HUES64 (cell line): ENCODE results near the gene SETBP1.

Experiments used
- H3K27ac ChIP-seq: 2 replicates; pipeline ENCODE4 v1.7.0; 2013; ENCODE audit warnings: low read depth, low read length, inconsistent platforms
- H3K27me3 ChIP-seq: 2 replicates; pipeline ENCODE4 v1.6.1; 2013; ENCODE audit warnings: mild to moderate bottlenecking, low read length; ENCODE audit not compliant: insufficient read depth
- H3K36me3 ChIP-seq: 2 replicates; pipeline ENCODE4 v1.6.1; 2013; ENCODE audit warnings: mild to moderate bottlenecking, low read length; ENCODE audit not compliant: insufficient read depth
- H3K4me1 ChIP-seq: 2 replicates; pipeline ENCODE4 v1.6.1; 2013; ENCODE audit warnings: mild to moderate bottlenecking, low read length, moderate library complexity; ENCODE audit not compliant: insufficient read depth
- H3K4me3 ChIP-seq: 2 replicates; pipeline ENCODE4 v1.5.1; 2013; ENCODE audit warnings: mild to moderate bottlenecking, low read length, moderate library complexity
- H3K9ac ChIP-seq: 2 replicates; pipeline ENCODE4 v1.6.1; 2013; ENCODE audit warnings: mild to moderate bottlenecking, low read depth, low read length
- H3K9me3 ChIP-seq: 2 replicates; pipeline ENCODE4 v1.6.1; 2013; ENCODE audit warnings: low read depth, low read length; ENCODE audit not compliant: insufficient read depth
- WGBS: fragments of 150-250, 120-280 bp; methylation state at CpG from one replicate; pipeline ENCODE4 v1.1.7; 2013; ENCODE audit warnings: missing lambda C conversion rate; 5-methylcytosine and 5-hydroxymethylcytosine counted together

SETBP1 gene

DNA sequence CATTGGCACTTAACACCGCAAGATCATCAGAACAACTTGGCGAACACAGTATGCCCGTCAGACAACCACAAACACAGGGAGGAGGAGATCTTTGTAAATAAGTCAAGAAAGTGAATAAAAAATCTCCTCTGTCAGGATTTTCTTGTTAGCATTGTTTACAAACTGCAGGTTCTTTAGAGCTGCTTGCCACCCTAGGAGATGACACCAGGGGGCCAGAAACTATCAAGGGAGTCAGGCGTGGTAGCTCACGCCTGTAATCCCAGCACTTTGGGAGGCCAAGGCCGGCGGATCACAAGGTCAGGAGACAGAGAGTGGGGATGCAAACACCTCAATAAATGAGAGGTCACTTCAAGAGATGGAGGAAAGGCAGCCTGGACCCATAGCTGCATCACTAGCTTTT is 428.1 kb downstream of the SETBP1 start:
- no peaks in the 10 kb centered on the region for H3K4me1 ChIP-seq
- H3K36me3 ChIP-seq: no peaks in the 10 kb centered on the region
- H3K9me3 ChIP-seq: no peaks in the 10 kb centered on the region
- H3K27me3 ChIP-seq: no peaks in the 10 kb centered on the region
- H3K9ac ChIP-seq: no peak overlapping the region
- no peak overlapping the region for H3K27ac ChIP-seq
- WGBS: 84% methylated on average over 7 of the region's 7 CpGs
- H3K4me3 ChIP-seq: no peak overlapping the region

GRCh38 chr18:45109271-45109670 is 428.6 kb downstream of the SETBP1 start:
- H3K27me3 ChIP-seq: no peaks in the 10 kb centered on the region
- no peaks in the 10 kb centered on the region for H3K36me3 ChIP-seq
- H3K27ac ChIP-seq: no peak overlapping the region
- H3K4me3 ChIP-seq: no peak overlapping the region
- H3K9me3 ChIP-seq: no peaks in the 10 kb centered on the region
- H3K4me1 ChIP-seq: no peaks in the 10 kb centered on the region
- 88% methylated on average over 1 of the region's 2 CpGs for WGBS
- no peak overlapping the region for H3K9ac ChIP-seq

DNA sequence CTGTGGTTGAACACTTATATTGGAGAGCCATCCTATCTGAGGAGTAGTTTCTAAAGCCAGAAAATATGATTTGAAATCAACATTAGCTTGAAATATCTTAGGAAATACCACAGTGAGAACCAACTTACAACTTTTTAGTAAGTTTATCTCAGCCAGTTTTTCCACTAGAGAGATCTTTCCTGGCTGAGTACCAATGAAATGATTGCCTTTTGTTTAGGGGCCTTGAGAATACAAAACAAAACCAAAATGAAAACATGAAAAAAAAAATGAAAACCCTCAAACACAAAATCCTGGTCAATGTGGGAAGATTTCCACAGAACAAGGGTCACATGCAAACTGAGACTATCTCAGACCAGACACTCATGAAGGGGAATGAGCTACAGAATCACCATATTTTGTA is 429.0 kb downstream of the SETBP1 start:
- no peak overlapping the region for H3K4me3 ChIP-seq
- H3K36me3 ChIP-seq: no peaks in the 10 kb centered on the region
- no peak overlapping the region for H3K9ac ChIP-seq
- no peak overlapping the region for H3K27ac ChIP-seq
- H3K4me1 ChIP-seq: no peaks in the 10 kb centered on the region
- H3K27me3 ChIP-seq: no peaks in the 10 kb centered on the region
- no peaks in the 10 kb centered on the region for H3K9me3 ChIP-seq

DNA sequence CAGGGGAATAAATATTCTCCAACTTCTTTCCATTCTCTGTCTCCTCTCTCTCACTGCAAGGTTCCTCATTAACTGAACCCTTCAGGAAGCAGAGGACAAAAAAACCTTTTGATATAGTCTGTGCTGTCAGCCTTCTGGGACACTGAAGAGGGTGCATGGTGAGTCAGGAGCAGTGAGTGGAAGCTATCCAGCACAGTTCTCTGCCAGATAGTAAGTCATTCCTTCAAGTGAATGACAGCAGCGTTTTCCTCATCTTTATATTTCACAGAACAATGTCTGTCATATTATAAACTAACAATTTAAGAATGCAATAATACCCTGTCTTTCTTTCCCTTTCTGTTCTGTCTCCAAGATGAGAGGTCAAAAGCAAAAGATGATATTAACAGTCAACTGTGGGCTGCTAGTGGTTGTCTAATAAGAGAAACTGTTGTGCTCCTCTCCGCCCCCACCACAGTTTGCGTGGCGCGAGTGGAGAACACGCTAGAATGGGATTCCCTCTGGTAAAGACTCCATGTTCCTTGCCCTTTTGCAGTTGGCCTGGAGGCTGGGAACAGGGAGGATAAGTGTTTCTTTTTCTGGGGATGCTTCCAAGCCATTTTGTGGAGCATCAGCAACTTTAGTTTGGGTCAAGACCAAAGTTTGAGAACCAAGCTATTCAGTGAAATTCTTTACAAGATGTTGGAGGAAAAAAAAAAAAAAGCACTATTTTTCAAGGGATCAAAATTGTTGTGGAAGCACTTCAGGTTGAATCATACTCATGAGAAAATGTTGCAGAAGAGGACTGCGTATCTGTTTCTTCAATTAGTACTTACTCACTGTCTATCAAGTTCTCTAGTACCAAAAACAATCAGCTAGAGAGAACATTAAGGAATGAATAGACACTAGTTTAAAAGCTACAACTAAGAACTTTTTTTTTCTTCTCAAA is 430.2 kb downstream of the SETBP1 start:
- no peak overlapping the region for H3K4me3 ChIP-seq
- 93% methylated on average over 7 of the region's 7 CpGs for WGBS
- H3K4me1 ChIP-seq: no peaks in the 10 kb centered on the region
- H3K9me3 ChIP-seq: no peaks in the 10 kb centered on the region
- H3K9ac ChIP-seq: no peak overlapping the region
- no peaks in the 10 kb centered on the region for H3K36me3 ChIP-seq
- no peak overlapping the region for H3K27ac ChIP-seq
- H3K27me3 ChIP-seq: no peaks in the 10 kb centered on the region

GRCh38 chr18:45111502-45111848 is 430.8 kb downstream of the SETBP1 start:
- no peaks in the 10 kb centered on the region for H3K4me1 ChIP-seq
- no peaks in the 10 kb centered on the region for H3K9me3 ChIP-seq
- no peaks in the 10 kb centered on the region for H3K36me3 ChIP-seq
- WGBS: 80% methylated on average over 1 of the region's 1 CpG
- no peak overlapping the region for H3K27ac ChIP-seq
- H3K9ac ChIP-seq: no peak overlapping the region
- H3K4me3 ChIP-seq: no peak overlapping the region
- H3K27me3 ChIP-seq: no peaks in the 10 kb centered on the region

DNA sequence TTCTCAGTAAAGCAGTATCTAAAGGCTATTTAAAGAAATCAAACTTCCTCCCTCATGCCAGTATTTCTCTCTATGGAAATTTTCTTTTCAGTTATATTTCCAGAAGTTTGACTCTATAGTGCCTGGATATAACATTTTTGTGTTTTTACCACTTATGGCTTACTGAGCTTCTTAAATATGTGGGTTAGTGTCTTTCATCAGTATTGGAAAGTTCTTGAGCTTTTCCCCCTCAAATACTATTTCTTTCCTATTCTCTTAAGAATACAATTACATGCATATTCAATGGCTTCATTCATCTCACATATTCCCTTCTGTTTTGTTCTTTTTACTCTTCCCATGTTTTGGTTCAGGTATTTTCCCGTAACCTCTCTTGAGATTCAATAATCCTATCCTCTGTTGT is 432.0 kb downstream of the SETBP1 start:
- no peak overlapping the region for H3K9ac ChIP-seq
- H3K9me3 ChIP-seq: no peaks in the 10 kb centered on the region
- H3K4me1 ChIP-seq: no peaks in the 10 kb centered on the region
- no peaks in the 10 kb centered on the region for H3K27me3 ChIP-seq
- no peak overlapping the region for H3K27ac ChIP-seq
- WGBS: 95% methylated on average over 1 of the region's 1 CpG
- no peaks in the 10 kb centered on the region for H3K36me3 ChIP-seq
- H3K4me3 ChIP-seq: no peak overlapping the region

DNA sequence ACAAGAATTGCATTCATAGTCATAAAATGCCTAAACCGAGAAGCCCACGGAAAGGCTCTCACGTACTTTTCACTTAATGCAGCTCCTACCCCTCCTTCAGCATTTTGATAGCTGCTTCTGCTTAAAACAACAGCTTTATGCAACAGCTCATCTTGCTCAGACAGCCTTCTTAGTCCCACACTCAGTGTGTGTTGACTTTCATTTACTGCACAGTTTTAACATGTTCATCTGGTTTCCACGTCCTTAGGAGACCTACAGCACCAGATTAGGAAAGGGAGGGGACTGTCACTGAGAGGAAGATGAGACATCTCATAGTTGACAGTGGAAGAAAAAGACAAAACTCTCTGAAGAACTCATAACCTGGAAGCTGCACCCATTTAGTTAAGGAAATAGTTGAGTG is 435.4 kb downstream of the SETBP1 start:
- Histone ChIP-seq H3K27me3 (no peaks in the 10 kb centered on the region), H3K9me3 (no peaks in the 10 kb centered on the region), H3K4me3 (no peak overlapping the region), H3K27ac (no peak overlapping the region), H3K9ac (no peak overlapping the region), H3K4me1 (no peaks in the 10 kb centered on the region), H3K36me3 (no peaks in the 10 kb centered on the region)
- WGBS: 90% methylated on average over 4 of the region's 4 CpGs
